K562 (cell line): ENCODE results near the gene NUDCD3. TPM values are rescaled to one million over a fixed set of nuclear protein-coding genes. Genes with fewer than 3 reads are reported as not detected.

ENCODE experiments used
- ATAC-seq: fragments of 200-7000 bp; cut with Tn5 transposase; 3 replicates; pipeline ENCODE4 v1.9.1; 2020; ENCODE audit warnings: moderate library complexity
- BruUV-seq: library from RNA; stranded (reverse); fragments of 400-500 nt; replicated peaks from 2 replicates; lab custom pipeline; 2021; lab: Mats Ljungman, UMichigan
- CTCF ChIA-PET: fragments of 300-600 bp; formaldehyde crosslinking; extraction: SDS; loops from one replicate; lab custom pipeline; 2021; ENCODE audit warnings: low intra/inter-chr PET ratio; lab: Yijun Ruan, JAX
- POLR2A ChIA-PET: fragments of 300-600, 350-650 bp; sonication (Branson Sonifier 250); formaldehyde crosslinking; extraction: SDS; loops from one replicate; lab custom pipeline; 2021; ENCODE audit warnings: antibody characterized with exemption, inconsistent platforms; lab: Yijun Ruan, JAX
- DNase-seq, 4 experiments: peaks; one replicate each; pipeline versions ENCODE4 v3.0.0 to v3.0.0-alpha.2; 2011 to 2018; ENCODE audit warnings: low spot score in 3 of 4, mixed read lengths in 3 of 4; ENCODE audit errors: extremely low read depth in 1 of 4
- FAIRE-seq: peaks from 2 replicates; lab custom pipeline; 2011; peaks lifted over from hg19 to GRCh38; lab: Jason Lieb, UNC
- H2AFZ ChIP-seq: 2 replicates; pipeline ENCODE4 v1.6.0; 2011; ENCODE audit warnings: low read depth, low read length, control low read depth, inconsistent platforms
- H3K27ac ChIP-seq: fragments of 200-600 bp; 3 replicates; pipeline ENCODE4 v1.8.0; 2011; ENCODE audit warnings: low read depth, mild to moderate bottlenecking, control low read depth, inconsistent platforms, low read length, moderate library complexity, mixed read lengths; ENCODE audit errors: extremely low read depth
- H3K27me3 ChIP-seq, 2 experiments: fragments of 300-600 bp in 1 of 2; 2 replicates in 1 of 2; 3 replicates in 1 of 2; pipeline versions ENCODE4 v1.6.0 to v1.8.0; 2011; ENCODE audit warnings: inconsistent platforms in 2 of 2, low read length in 2 of 2, mild to moderate bottlenecking in 1 of 2, mixed read lengths in 1 of 2, moderate library complexity in 1 of 2; ENCODE audit not compliant: control insufficient read depth in 2 of 2, insufficient read depth in 2 of 2
- H3K36me3 ChIP-seq: fragments of 300-600 bp; 3 replicates; pipeline ENCODE4 v1.8.0; 2011; ENCODE audit warnings: mild to moderate bottlenecking, low read length, inconsistent platforms; ENCODE audit not compliant: control insufficient read depth, insufficient read depth
- H3K4me1 ChIP-seq, 2 experiments: fragments of 200-600 bp in 1 of 2; replicated peaks in 1 of 2; 2 replicates in 1 of 2; 3 replicates in 1 of 2; pipeline versions ENCODE4 v1.5.1 to v1.8.0; 2011; ENCODE audit warnings: inconsistent platforms in 2 of 2, low read length in 2 of 2, mild to moderate bottlenecking in 1 of 2, mixed read lengths in 1 of 2, moderate library complexity in 1 of 2; ENCODE audit not compliant: control insufficient read depth in 2 of 2, insufficient read depth in 2 of 2
- H3K4me2 ChIP-seq: 2 replicates; pipeline ENCODE4 v1.6.1; 2011; ENCODE audit warnings: low read length, control low read depth, inconsistent platforms, mixed read lengths; ENCODE audit not compliant: insufficient read depth
- H3K4me3 ChIP-seq: fragments of 200-600 bp; sonication (generic), shearing (Covaris generic); 2 replicates; pipeline ENCODE4 v1.5.1; 2016; ENCODE audit warnings: control low read depth, inconsistent platforms
- H3K79me2 ChIP-seq: fragments of 200-600 bp; 3 replicates; pipeline ENCODE4 v1.8.0; 2011; ENCODE audit warnings: low read length, inconsistent platforms; ENCODE audit not compliant: control insufficient read depth, insufficient read depth
- H3K9ac ChIP-seq, 2 experiments: 2 replicates each; pipeline versions ENCODE4 v1.6.0 to v1.6.1; 2011; ENCODE audit warnings: low read depth in 2 of 2, low read length in 2 of 2, control low read depth in 1 of 2, inconsistent platforms in 1 of 2, mild to moderate bottlenecking in 1 of 2, mixed read lengths in 1 of 2; ENCODE audit not compliant: insufficient read depth in 1 of 2
- H3K9me1 ChIP-seq: one replicate; pipeline ENCODE4 v1.6.0; 2011; ENCODE audit warnings: inconsistent platforms, mild to moderate bottlenecking, low read length, moderate library complexity; ENCODE audit not compliant: control insufficient read depth, insufficient read depth
- H3K9me3 ChIP-seq: replicated peaks from 2 replicates; pipeline ENCODE4 v1.5.1; 2011; ENCODE audit warnings: low read depth, low read length, inconsistent platforms; ENCODE audit not compliant: control insufficient read depth, insufficient read depth
- H4K20me1 ChIP-seq: replicated peaks from 2 replicates; pipeline ENCODE4 v1.6.1; 2011; ENCODE audit warnings: low read length, inconsistent platforms, mixed read lengths; ENCODE audit not compliant: control insufficient read depth, insufficient read depth
- BACH1 ChIP-seq: fragments of 200-800 bp; sonication (Bioruptor generic); IDR thresholded peaks from 2 replicates; pipeline ENCODE4 v1.6.1; 2016; ENCODE audit warnings: missing genetic modification characterization, missing compliant biosample characterization
- CBFA2T2 ChIP-seq: fragments of 450-650 bp; conservative IDR thresholded peaks from 2 replicates; pipeline ENCODE4 v1.6.1; 2017; ENCODE audit warnings: mild to moderate bottlenecking
- CEBPG ChIP-seq, 3 experiments: fragments of 200-800 bp in 1 of 3; sonication (Bioruptor generic) in 1 of 3; sonication (generic) in 1 of 3; formaldehyde crosslinking in 1 of 3; IDR thresholded peaks in 2 of 3; conservative IDR thresholded peaks in 1 of 3; 2 replicates each; pipeline versions ENCODE4 v1.6.1 to v1.8.0; 2016 to 2022; ENCODE audit warnings: missing compliant biosample characterization in 2 of 3, missing genetic modification characterization in 2 of 3, mild to moderate bottlenecking in 1 of 3, missing genetic modification reagents in 1 of 3
- CHD1 ChIP-seq: fragments of 200-600 bp; sonication (generic); IDR thresholded peaks from one replicate; pipeline ENCODE4 v1.6.1; 2012; ENCODE audit warnings: mild to moderate bottlenecking, moderate library complexity, low read length, inconsistent platforms
- ILF3 ChIP-seq: fragments of 450-650 bp; IDR thresholded peaks from 2 replicates; pipeline ENCODE4 v1.6.1; 2018; ENCODE audit warnings: antibody characterized with exemption, mild to moderate bottlenecking, moderate library complexity, borderline replicate concordance
- MEF2D ChIP-seq: conservative IDR thresholded peaks from 2 replicates; pipeline ENCODE4 v1.6.1; 2016; ENCODE audit warnings: low read depth, missing genetic modification characterization, missing compliant biosample characterization
- RUNX1 ChIP-seq: sonication (generic); IDR thresholded peaks from 2 replicates; pipeline ENCODE4 v1.6.1; 2016; ENCODE audit warnings: antibody characterized with exemption, low read depth
- SMC3 ChIP-seq: conservative IDR thresholded peaks from 2 replicates; pipeline ENCODE4 v1.6.1; 2011; ENCODE audit warnings: low read depth, low read length, improper control_type of control experiment; ENCODE audit not compliant: insufficient read depth
- TCF3 ChIP-seq: sonication (generic); formaldehyde crosslinking; IDR thresholded peaks from 2 replicates; pipeline ENCODE4 v1.4.0; 2020; ENCODE audit warnings: mild to moderate bottlenecking, missing genetic modification reagents
- TEAD1 ChIP-seq, 2 experiments: fragments of 450-650 bp in 1 of 2; sonication (generic) in 1 of 2; formaldehyde crosslinking; IDR thresholded peaks; 2 replicates each; pipeline versions ENCODE4 v1.4.0 to v1.8.0; 2020 to 2022; ENCODE audit warnings: mild to moderate bottlenecking in 2 of 2, missing genetic modification reagents in 1 of 2
- ZNF146 ChIP-seq: IDR thresholded peaks from one replicate; pipeline ENCODE4 v1.6.1; 2018; ENCODE audit warnings: missing compliant biosample characterization; ENCODE audit not compliant: unreplicated experiment
- WGBS: fragments of 100-300 bp; shearing (Covaris generic); methylation state at CpG from one replicate; pipeline ENCODE4 v1.1.6; 2016; ENCODE audit warnings: low coverage, mixed read lengths; ENCODE audit not compliant: insufficient coverage; ENCODE audit errors: missing lambda C conversion rate; 5-methylcytosine and 5-hydroxymethylcytosine counted together
- in situ Hi-C: fragments of 300-500 bp; cut with MboI; formaldehyde crosslinking; loops from 4 replicates; pipeline ENCODE4 v1.15.0; 2018; ENCODE audit warnings: inconsistent platforms, mixed read lengths
- intact Hi-C: fragments of 100-400 bp; cut with micrococcal nuclease; formaldehyde crosslinking; loops from 2 replicates; pipeline ENCODE4 v1.14.2; 2022
- polyA plus RNA-seq, 8 experiments: library from polyadenylated mRNA; depleted of rRNA in 4 of 8; stranded (reverse) in 5 of 8; unstranded in 3 of 8; fragments of >200 nt; fragmentation: Nextera tagmentation in 2 of 8; fragmentation: Illumina TruSeq in 1 of 8; extraction: Ambion mirVana in 2 of 8; extraction: Trizol in 1 of 8; gene quantifications; 2 replicates each; pipeline versions ENCODE4 v1.2.1 to v1.2.3, GENCODE V29; 2011 to 2014; ENCODE audit warnings: inconsistent platforms in 1 of 8, missing spikeins in 1 of 8
- total RNA-seq, 7 experiments: library from RNA; depleted of rRNA in 6 of 7; stranded (reverse); fragments of >200 nt in 6 of 7; fragmentation: Illumina TruSeq in 2 of 7; extraction: Trizol in 2 of 7; gene quantifications; 2 replicates each; pipeline versions ENCODE4 v1.2.1 to v1.2.3, GENCODE V29; 2011 to 2021; ENCODE audit warnings: low replicate concordance in 1 of 7
- TF ChIP-seq, protein P1 (sequence below): sonication (generic); formaldehyde crosslinking; IDR thresholded peaks from 2 replicates; pipeline ENCODE4 v1.8.0; 2022; ENCODE audit warnings: missing genetic modification reagents, mild to moderate bottlenecking, borderline replicate concordance

NUDCD3 gene
- total and polyA plus RNA-seq, 9 of the 15 experiments (the other 6 are each of a cell fraction or from before 2014, with no cell fraction given): 24.8 to 64.2 (median 42.6) TPM

- TF ChIP-seq, protein P1, sequence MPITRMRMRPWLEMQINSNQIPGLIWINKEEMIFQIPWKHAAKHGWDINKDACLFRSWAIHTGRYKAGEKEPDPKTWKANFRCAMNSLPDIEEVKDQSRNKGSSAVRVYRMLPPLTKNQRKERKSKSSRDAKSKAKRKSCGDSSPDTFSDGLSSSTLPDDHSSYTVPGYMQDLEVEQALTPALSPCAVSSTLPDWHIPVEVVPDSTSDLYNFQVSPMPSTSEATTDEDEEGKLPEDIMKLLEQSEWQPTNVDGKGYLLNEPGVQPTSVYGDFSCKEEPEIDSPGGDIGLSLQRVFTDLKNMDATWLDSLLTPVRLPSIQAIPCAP: no peak
- no peak for TF ChIP-seq BACH1 (tag)
- TF ChIP-seq CEBPG (CRISPR knock-in tag; IDR thresholded peaks at IDR 0.05): no peak
- no peak for TF ChIP-seq CEBPG (tag; conservative IDR thresholded peaks at IDR 0.05 in 1 of 2, IDR thresholded peaks at IDR 0.05 in 1 of 2)
- TF ChIP-seq RUNX1: no peak
- no peak for TF ChIP-seq SMC3
Observed at GRCh38 chr7:44366986-44367385, 123.5 kb downstream of the NUDCD3 start (continued).

DNA sequence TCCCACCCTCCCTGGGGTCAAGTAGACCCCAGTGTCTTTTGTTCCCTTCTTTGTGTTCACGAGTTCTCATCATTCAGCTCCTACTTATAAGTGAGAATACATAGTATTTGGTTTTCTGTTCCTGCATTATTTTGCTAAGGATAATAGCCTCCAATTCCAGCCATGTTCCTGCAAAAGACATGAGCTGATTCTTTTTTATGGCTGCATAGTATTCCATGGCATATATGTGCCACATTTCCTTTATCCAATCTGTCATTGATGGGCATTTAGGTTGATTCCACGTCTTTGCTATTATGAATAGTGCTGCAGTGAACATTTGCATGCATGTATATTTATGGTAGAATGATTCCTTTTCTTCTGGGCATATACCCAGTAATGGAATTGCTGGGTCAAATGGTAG is 136.8 kb downstream of the NUDCD3 start:
- TF ChIP-seq ILF3: no peak
- no peak for TF ChIP-seq CHD1
- no peak for TF ChIP-seq TCF3 (CRISPR knock-in tag)
- no peak for TF ChIP-seq TEAD1 (CRISPR knock-in tag; IDR thresholded peaks at IDR 0.05)
- TF ChIP-seq CBFA2T2: no peak
- TF ChIP-seq ZNF146 (CRISPR knock-in tag): peak; percentile 90
- no peak for TF ChIP-seq MEF2D (tag)
- in situ Hi-C loops: no loop called here

More for the DNA sequence above, 136.8 kb downstream of the NUDCD3 start:
- Histone ChIP-seq H4K20me1 (no peaks in the 10 kb centered on the region), H2AFZ (no peak overlapping the region), H3K27me3 (peaks cover 0 to 5% of the 10 kb centered on the region in 2 experiments; a peak in 1 of 5 replicates), H3K36me3 (no peaks in the 10 kb centered on the region), H3K9me3 (no peaks in the 10 kb centered on the region), H3K79me2 (no peaks in the 10 kb centered on the region), H3K4me3 (no peak overlapping the region), H3K4me2 (no peak overlapping the region), H3K9me1 (no peaks in the 10 kb centered on the region), H3K4me1 (no peaks in the 10 kb centered on the region), H3K27ac (no peak overlapping the region), H3K9ac (no peak overlapping the region)
- no peak for ATAC-seq
- ChIA-PET CTCF (no interaction called here), POLR2A (no interaction called here)
- intact Hi-C loops: no loop called here
- WGBS: 5% methylated on average over 2 of the region's 2 CpGs
- FAIRE-seq: no peak
- DNase-seq: no peak
- BruUV-seq: no TSS peak
